OCI-LY7 (cell line): Measurements from ENCODE around the gene KCNQ1. TPM values are rescaled to one million over a fixed set of nuclear protein-coding genes. Genes with fewer than 3 reads are reported as not detected.

ENCODE experiments used
- BruUV-seq: library from RNA; stranded (reverse); fragments of 400-500 nt; replicated peaks from 2 replicates; lab custom pipeline; 2021; lab: Mats Ljungman, UMichigan
- CTCF ChIA-PET: fragments of 300-600 bp; sonication (Branson Sonifier 250); formaldehyde crosslinking; loops from one replicate; lab custom pipeline; 2022; ENCODE audit warnings: antibody characterized with exemption; ENCODE audit not compliant: unreplicated experiment; lab: Charles Lee
- POLR2A ChIA-PET: fragments of 300-600 bp; sonication (Branson Sonifier 250); formaldehyde crosslinking; loops from one replicate; lab custom pipeline; 2022; ENCODE audit warnings: antibody characterized with exemption; lab: Charles Lee
- DNase-seq: peaks from one replicate; pipeline ENCODE4 v3.0.0-alpha.2; 2015; ENCODE audit warnings: low spot score
- H2AFZ ChIP-seq: fragments of 200-600 bp; sonication (generic), shearing (Covaris generic); 2 replicates; pipeline ENCODE4 v1.6.1; 2014; ENCODE audit warnings: mild to moderate bottlenecking, antibody characterized with exemption, low read length, moderate library complexity
- H3K27ac ChIP-seq: fragments of 200-600 bp; sonication (generic); 2 replicates; pipeline ENCODE4 v1.5.1; 2014; ENCODE audit warnings: mixed run types, low read depth, mild to moderate bottlenecking, moderate library complexity, low read length, inconsistent platforms; ENCODE audit not compliant: poor library complexity, severe bottlenecking
- H3K36me3 ChIP-seq: fragments of 200-600 bp; sonication (generic); 2 replicates; pipeline ENCODE4 v1.6.1; 2014; ENCODE audit warnings: mild to moderate bottlenecking, antibody characterized with exemption, low read length, moderate library complexity, mixed read lengths; ENCODE audit not compliant: insufficient read depth
- H3K4me1 ChIP-seq: fragments of 200-600 bp; sonication (generic); 2 replicates; pipeline ENCODE4 v1.5.1; 2014; ENCODE audit warnings: mild to moderate bottlenecking, low read length; ENCODE audit not compliant: insufficient read depth, poor library complexity, severe bottlenecking
- H3K4me2 ChIP-seq: fragments of 200-600 bp; sonication (generic); 2 replicates; pipeline ENCODE4 v1.6.1; 2014; ENCODE audit warnings: mild to moderate bottlenecking, low read length
- H3K4me3 ChIP-seq: fragments of 200-600 bp; sonication (generic); 2 replicates; pipeline ENCODE4 v1.5.1; 2014; ENCODE audit warnings: mild to moderate bottlenecking, low read depth, low read length; ENCODE audit not compliant: poor library complexity, severe bottlenecking
- H3K79me2 ChIP-seq: fragments of 200-600 bp; sonication (generic); 2 replicates; pipeline ENCODE4 v1.6.1; 2016; ENCODE audit warnings: low read depth, mild to moderate bottlenecking, low read length, moderate library complexity, mixed read lengths; ENCODE audit not compliant: insufficient read depth
- H3K9me2 ChIP-seq: fragments of 200-600 bp; sonication (generic); 2 replicates; pipeline ENCODE4 v1.6.1; 2016; ENCODE audit warnings: mild to moderate bottlenecking, low read length, mixed read lengths; ENCODE audit not compliant: insufficient read depth
- H3K9me3 ChIP-seq: fragments of 200-600 bp; sonication (generic); 2 replicates; pipeline ENCODE4 v1.6.1; 2014; ENCODE audit warnings: mild to moderate bottlenecking, mixed run types, low read length, mixed read lengths
- H4K20me1 ChIP-seq: fragments of 200-600 bp; sonication (generic); 2 replicates; pipeline ENCODE4 v1.6.1; 2014; ENCODE audit warnings: mild to moderate bottlenecking, antibody characterized with exemption, low read length, moderate library complexity, mixed read lengths; ENCODE audit not compliant: insufficient read depth
- EZH2phosphoT487 ChIP-seq: fragments of 200-600 bp; sonication (generic); IDR thresholded peaks from 2 replicates; pipeline ENCODE4 v1.6.1; 2018; ENCODE audit warnings: low read depth, borderline replicate concordance, mild to moderate bottlenecking, mixed run types, antibody characterized with exemption, low read length, moderate library complexity, mixed read lengths
- intact Hi-C: fragments of 100-400 bp; cut with micrococcal nuclease; formaldehyde crosslinking; loops from one replicate; pipeline ENCODE4 v1.10.0; 2022; ENCODE audit not compliant: unreplicated experiment
- total RNA-seq, 2 experiments: library from RNA; depleted of rRNA in 1 of 2; stranded (reverse); fragments of >200 nt in 1 of 2; shearing (Covaris generic) in 1 of 2; gene quantifications; 2 replicates each; pipeline ENCODE4 v1.2.3, GENCODE V29; 2014 to 2022
- TF ChIP-seq, protein P1 (sequence below): fragments of 200-600 bp; sonication (generic); conservative IDR thresholded peaks from 2 replicates; pipeline ENCODE4 v1.5.1; 2014; ENCODE audit warnings: mild to moderate bottlenecking, antibody characterized with exemption, low read length, moderate library complexity, mixed read lengths

Gene KCNQ1
- total RNA-seq, 2 experiments from 2014 or later: 0.22 to 1.3 TPM

DNA sequence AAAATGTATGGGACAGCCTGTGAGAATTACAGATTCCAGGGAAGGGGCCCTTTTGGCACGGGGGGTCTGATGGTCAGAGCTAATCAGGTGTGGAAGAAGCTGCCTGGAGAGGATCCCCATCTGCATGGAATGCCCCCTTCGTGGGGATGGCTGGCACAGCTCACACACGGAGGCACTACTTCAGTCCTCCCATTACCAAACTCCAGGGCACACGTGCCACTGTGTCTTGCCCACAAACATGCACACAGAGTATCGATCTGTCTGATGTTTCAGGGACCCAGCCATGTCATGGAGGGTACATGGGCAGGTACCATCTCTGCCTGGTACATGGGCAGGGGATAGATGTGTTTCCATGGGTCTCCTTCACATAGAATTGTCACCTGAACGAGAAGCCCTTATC, 240.2 kb downstream of the KCNQ1 start:
- no peak overlapping the region for H3K4me3 ChIP-seq
- TF ChIP-seq, protein P1, sequence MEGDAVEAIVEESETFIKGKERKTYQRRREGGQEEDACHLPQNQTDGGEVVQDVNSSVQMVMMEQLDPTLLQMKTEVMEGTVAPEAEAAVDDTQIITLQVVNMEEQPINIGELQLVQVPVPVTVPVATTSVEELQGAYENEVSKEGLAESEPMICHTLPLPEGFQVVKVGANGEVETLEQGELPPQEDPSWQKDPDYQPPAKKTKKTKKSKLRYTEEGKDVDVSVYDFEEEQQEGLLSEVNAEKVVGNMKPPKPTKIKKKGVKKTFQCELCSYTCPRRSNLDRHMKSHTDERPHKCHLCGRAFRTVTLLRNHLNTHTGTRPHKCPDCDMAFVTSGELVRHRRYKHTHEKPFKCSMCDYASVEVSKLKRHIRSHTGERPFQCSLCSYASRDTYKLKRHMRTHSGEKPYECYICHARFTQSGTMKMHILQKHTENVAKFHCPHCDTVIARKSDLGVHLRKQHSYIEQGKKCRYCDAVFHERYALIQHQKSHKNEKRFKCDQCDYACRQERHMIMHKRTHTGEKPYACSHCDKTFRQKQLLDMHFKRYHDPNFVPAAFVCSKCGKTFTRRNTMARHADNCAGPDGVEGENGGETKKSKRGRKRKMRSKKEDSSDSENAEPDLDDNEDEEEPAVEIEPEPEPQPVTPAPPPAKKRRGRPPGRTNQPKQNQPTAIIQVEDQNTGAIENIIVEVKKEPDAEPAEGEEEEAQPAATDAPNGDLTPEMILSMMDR: no peak
- no peak for TF ChIP-seq EZH2phosphoT487
- intact Hi-C loops: no loop called here
- no peaks in the 10 kb centered on the region for H3K9me3 ChIP-seq
- BruUV-seq: no TSS peak
- peaks cover 14% of the 10 kb centered on the region for H3K4me1 ChIP-seq
- no peaks in the 10 kb centered on the region for H3K36me3 ChIP-seq
- no peak overlapping the region for H3K4me2 ChIP-seq
- peaks cover 5% of the 10 kb centered on the region; the same call in 1 of the 2 replicates for H4K20me1 ChIP-seq
- H3K9me2 ChIP-seq: no peaks in the 10 kb centered on the region
- H3K79me2 ChIP-seq: no peaks in the 10 kb centered on the region
- DNase-seq: no peak
- H3K27ac ChIP-seq: no peak overlapping the region
- no peak overlapping the region for H2AFZ ChIP-seq
- CTCF ChIA-PET: no interaction called here
- POLR2A ChIA-PET: no interaction called here

DNA sequence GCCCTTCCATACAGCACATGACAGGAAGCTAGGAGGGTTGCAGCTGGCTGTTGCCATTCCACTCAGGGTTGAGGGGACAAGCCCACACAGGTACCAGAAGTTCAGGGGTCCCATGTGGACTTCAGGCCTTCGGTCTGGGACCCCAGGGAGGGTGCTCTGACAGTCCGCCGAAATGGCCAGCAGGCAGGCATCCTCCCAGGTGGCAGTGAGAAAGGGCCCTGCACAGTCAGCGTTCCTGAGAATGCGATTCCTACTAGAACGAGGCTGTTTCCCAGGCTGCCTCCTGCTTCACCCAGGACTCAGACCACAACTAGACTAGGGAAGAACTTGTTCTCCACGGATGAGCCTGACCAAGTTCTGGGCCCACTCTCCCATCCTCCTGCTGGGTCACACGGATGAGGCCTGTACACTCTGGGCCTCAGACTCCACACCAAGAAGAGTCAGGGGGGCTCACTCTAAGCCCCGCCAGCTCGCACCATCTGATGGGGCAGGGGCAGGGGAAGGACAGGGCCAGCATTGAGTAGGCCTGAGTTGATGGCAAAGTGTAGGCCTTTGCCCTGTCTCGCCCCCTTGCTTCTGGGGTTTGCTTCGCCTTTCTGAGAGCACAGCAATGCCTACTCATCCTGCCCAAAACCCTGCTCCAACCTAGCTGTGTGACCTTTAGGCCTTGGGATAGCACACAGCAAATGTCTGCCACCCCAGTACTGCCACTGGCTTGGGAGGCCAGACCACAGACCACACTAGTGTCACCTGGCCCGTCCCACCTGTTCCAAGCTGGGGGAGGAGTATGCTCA, 241.0 kb downstream of the KCNQ1 start:
- Histone ChIP-seq H3K36me3 (no peaks in the 10 kb centered on the region), H3K4me2 (no peak overlapping the region), H3K4me3 (no peak overlapping the region), H3K9me3 (no peaks in the 10 kb centered on the region), H3K27ac (no peak overlapping the region), H3K9me2 (no peaks in the 10 kb centered on the region), H2AFZ (no peak overlapping the region), H3K79me2 (no peaks in the 10 kb centered on the region), H3K4me1 (peaks cover 14% of the 10 kb centered on the region), H4K20me1 (peaks cover 4% of the 10 kb centered on the region; the same call in 1 of the 2 replicates)
- POLR2A ChIA-PET: no interaction called here
- TF ChIP-seq EZH2phosphoT487: no peak
- TF ChIP-seq, protein P1: no peak
- no peak for DNase-seq
- BruUV-seq: no TSS peak
- CTCF ChIA-PET: interaction anchor here (0.6 kb wide), 1 partner anchor 22 kb away, joined by 3 read pairs; no protein-coding TSS in a partner anchor
- intact Hi-C loops: no loop called here
